Measurements from ENCODE around the gene KCNQ4. TPM values are rescaled to one million over a fixed set of nuclear protein-coding genes. Genes with fewer than 3 reads are reported as not detected.

KCNQ4 gene
- total RNA-seq, 1 experiment from 2014 or later: 1.6 TPM

GRCh38 chr1:40842207-40842606 lies 58.6 kb downstream of the KCNQ4 start:
- Histone ChIP-seq H3K27me3 (replicated peaks; ENCODE audit: control insufficient read depth, insufficient read depth, low read length) (no peaks in the 10 kb centered on the region), H3K36me3 (ENCODE audit: control insufficient read depth, insufficient read depth, low read length) (no peaks in the 10 kb centered on the region), H3K4me3 (ENCODE audit: low read depth, low read length) (no peak overlapping the region), H3K4me1 (no peaks in the 10 kb centered on the region), H3K9me3 (no peaks in the 10 kb centered on the region)
- TF ChIP-seq CTCF (IDR thresholded peaks at IDR 0.05; ENCODE audit: insufficient read depth in 1 of 2, low read depth in 1 of 2, low read length in 1 of 2, severe bottlenecking in 1 of 2, unreplicated experiment in 1 of 2): no peak
- peaks cover 10% of the 10 kb centered on the region for H3K9me3 Mint-ChIP-seq (ENCODE audit: unreplicated experiment)
- DNase-seq: no peak
- intact Hi-C loops (cut with micrococcal nuclease; ENCODE audit: unreplicated experiment): no loop called here
- BruUV-seq (replicated peaks): no TSS peak
- H3K4me1 Mint-ChIP-seq (ENCODE audit: low read depth, unreplicated experiment): no peaks in the 10 kb centered on the region
- H3K4me3 Mint-ChIP-seq (ENCODE audit: unreplicated experiment): no peak overlapping the region
- no peaks in the 10 kb centered on the region for H3K36me3 Mint-ChIP-seq (ENCODE audit: insufficient read depth, unreplicated experiment)
- CTCF ChIA-PET: interaction anchor here (0.7 kb wide), 2 partner anchors 7 to 427 kb away, joined by 3 to 5 read pairs; no protein-coding TSS in a partner anchor
- H3K27ac Mint-ChIP-seq (ENCODE audit: unreplicated experiment): no peak overlapping the region
- POLR2A ChIA-PET: no interaction called here
- no peaks in the 10 kb centered on the region for H3K27me3 Mint-ChIP-seq (ENCODE audit: insufficient read depth, unreplicated experiment)

GRCh38 chr1:40842691-40843090 lies 59.1 kb downstream of the KCNQ4 start:
- Histone ChIP-seq H3K4me3 (ENCODE audit: low read depth, low read length) (no peak overlapping the region), H3K9me3 (no peaks in the 10 kb centered on the region), H3K4me1 (no peaks in the 10 kb centered on the region), H3K27me3 (replicated peaks; ENCODE audit: control insufficient read depth, insufficient read depth, low read length) (no peaks in the 10 kb centered on the region), H3K36me3 (ENCODE audit: control insufficient read depth, insufficient read depth, low read length) (no peaks in the 10 kb centered on the region)
- no peaks in the 10 kb centered on the region for H3K27me3 Mint-ChIP-seq (ENCODE audit: insufficient read depth, unreplicated experiment)
- no TSS peak for BruUV-seq (replicated peaks)
- H3K4me1 Mint-ChIP-seq (ENCODE audit: low read depth, unreplicated experiment): no peaks in the 10 kb centered on the region
- intact Hi-C loops (cut with micrococcal nuclease; ENCODE audit: unreplicated experiment): no loop called here
- POLR2A ChIA-PET: no interaction called here
- CTCF ChIA-PET: interaction anchor here (0.7 kb wide), 1 partner anchor 426 kb away, joined by 3 read pairs; no protein-coding TSS in a partner anchor
- DNase-seq: no peak
- no peak overlapping the region for H3K4me3 Mint-ChIP-seq (ENCODE audit: unreplicated experiment)
- H3K9me3 Mint-ChIP-seq (ENCODE audit: unreplicated experiment): peaks cover 10% of the 10 kb centered on the region
- H3K36me3 Mint-ChIP-seq (ENCODE audit: insufficient read depth, unreplicated experiment): no peaks in the 10 kb centered on the region
- no peak overlapping the region for H3K27ac Mint-ChIP-seq (ENCODE audit: unreplicated experiment)
- TF ChIP-seq CTCF (IDR thresholded peaks at IDR 0.05; ENCODE audit: insufficient read depth in 1 of 2, low read depth in 1 of 2, low read length in 1 of 2, severe bottlenecking in 1 of 2, unreplicated experiment in 1 of 2): no peak

DNA sequence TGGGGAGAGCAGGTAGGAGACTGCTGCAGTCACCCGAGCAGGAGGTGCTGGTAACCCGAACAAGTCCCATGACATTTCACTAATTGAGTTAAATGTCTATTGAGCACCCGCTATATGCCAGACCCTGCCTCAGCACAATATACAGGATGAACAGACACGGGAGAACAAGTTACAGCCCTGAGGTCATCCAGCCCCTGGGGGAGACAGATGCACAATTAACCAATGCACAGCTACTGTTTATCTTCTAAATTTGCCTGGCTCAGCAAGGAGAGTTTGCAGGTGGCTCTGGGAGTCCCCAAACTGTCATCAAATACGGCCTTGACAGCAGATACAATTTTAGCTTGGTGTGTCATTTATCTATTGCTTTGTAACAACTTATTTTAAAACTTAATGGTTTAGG lies 60.5 kb downstream of the KCNQ4 start:
- no peak overlapping the region for H3K4me3 Mint-ChIP-seq (ENCODE audit: unreplicated experiment)
- no peak for TF ChIP-seq CTCF (IDR thresholded peaks at IDR 0.05; ENCODE audit: insufficient read depth in 1 of 2, low read depth in 1 of 2, low read length in 1 of 2, severe bottlenecking in 1 of 2, unreplicated experiment in 1 of 2)
- no peaks in the 10 kb centered on the region for H3K27me3 Mint-ChIP-seq (ENCODE audit: insufficient read depth, unreplicated experiment)
- peaks cover 8% of the 10 kb centered on the region for H3K4me1 Mint-ChIP-seq (ENCODE audit: low read depth, unreplicated experiment)
- intact Hi-C loops (cut with micrococcal nuclease; ENCODE audit: unreplicated experiment): no loop called here
- no TSS peak for BruUV-seq (replicated peaks)
- ChIA-PET POLR2A (no interaction called here), CTCF (no interaction called here)
- no peaks in the 10 kb centered on the region for H3K4me1 ChIP-seq
- H3K36me3 ChIP-seq (ENCODE audit: control insufficient read depth, insufficient read depth, low read length): no peaks in the 10 kb centered on the region
- H3K27ac Mint-ChIP-seq (ENCODE audit: unreplicated experiment): no peak overlapping the region
- H3K36me3 Mint-ChIP-seq (ENCODE audit: insufficient read depth, unreplicated experiment): no peaks in the 10 kb centered on the region
- DNase-seq: no peak
- no peaks in the 10 kb centered on the region for H3K27me3 ChIP-seq (replicated peaks; ENCODE audit: control insufficient read depth, insufficient read depth, low read length)
- no peak overlapping the region for H3K4me3 ChIP-seq (ENCODE audit: low read depth, low read length)
- H3K9me3 ChIP-seq: no peaks in the 10 kb centered on the region
- H3K9me3 Mint-ChIP-seq (ENCODE audit: unreplicated experiment): peaks cover 10% of the 10 kb centered on the region

Data from Caco-2 (cell line).